Measurements from ENCODE around the gene SUMO2. TPM values are rescaled to one million over a fixed set of nuclear protein-coding genes. Genes with fewer than 3 reads are reported as not detected.

The SUMO2 gene
- total and polyA plus RNA-seq, 2 experiments from 2014 or later = 139 to 890 TPM

GRCh38 chr17:75142236-75142971 lies 40.4 kb downstream of the SUMO2 start (continued):
- TF ChIP-seq ZNF462 (CRISPR knock-in tag; IDR thresholded peaks at IDR 0.05) (no peak), ZNF114 (CRISPR knock-in tag; IDR thresholded peaks at IDR 0.05) (no peak), NANOG (IDR thresholded peaks at IDR 0.05; ENCODE audit: borderline replicate concordance) (no peak), STAT1 (IDR thresholded peaks at IDR 0.05; ENCODE audit: unreplicated experiment) (no peak), CTCF (conservative IDR thresholded peaks at IDR 0.05; ENCODE audit: low read depth in 2 of 2) (no peak), CREB1 (CRISPR knock-in tag; IDR thresholded peaks at IDR 0.05; ENCODE audit: low read depth) (no peak), ZNF331 (CRISPR knock-in tag; IDR thresholded peaks at IDR 0.05; ENCODE audit: low read depth) (no peak)
- TF ChIP-seq, protein P1, sequence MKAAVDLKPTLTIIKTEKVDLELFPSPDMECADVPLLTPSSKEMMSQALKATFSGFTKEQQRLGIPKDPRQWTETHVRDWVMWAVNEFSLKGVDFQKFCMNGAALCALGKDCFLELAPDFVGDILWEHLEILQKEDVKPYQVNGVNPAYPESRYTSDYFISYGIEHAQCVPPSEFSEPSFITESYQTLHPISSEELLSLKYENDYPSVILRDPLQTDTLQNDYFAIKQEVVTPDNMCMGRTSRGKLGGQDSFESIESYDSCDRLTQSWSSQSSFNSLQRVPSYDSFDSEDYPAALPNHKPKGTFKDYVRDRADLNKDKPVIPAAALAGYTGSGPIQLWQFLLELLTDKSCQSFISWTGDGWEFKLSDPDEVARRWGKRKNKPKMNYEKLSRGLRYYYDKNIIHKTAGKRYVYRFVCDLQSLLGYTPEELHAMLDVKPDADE (IDR thresholded peaks at IDR 0.05) = no peak
- TF ChIP-seq, protein P2, sequence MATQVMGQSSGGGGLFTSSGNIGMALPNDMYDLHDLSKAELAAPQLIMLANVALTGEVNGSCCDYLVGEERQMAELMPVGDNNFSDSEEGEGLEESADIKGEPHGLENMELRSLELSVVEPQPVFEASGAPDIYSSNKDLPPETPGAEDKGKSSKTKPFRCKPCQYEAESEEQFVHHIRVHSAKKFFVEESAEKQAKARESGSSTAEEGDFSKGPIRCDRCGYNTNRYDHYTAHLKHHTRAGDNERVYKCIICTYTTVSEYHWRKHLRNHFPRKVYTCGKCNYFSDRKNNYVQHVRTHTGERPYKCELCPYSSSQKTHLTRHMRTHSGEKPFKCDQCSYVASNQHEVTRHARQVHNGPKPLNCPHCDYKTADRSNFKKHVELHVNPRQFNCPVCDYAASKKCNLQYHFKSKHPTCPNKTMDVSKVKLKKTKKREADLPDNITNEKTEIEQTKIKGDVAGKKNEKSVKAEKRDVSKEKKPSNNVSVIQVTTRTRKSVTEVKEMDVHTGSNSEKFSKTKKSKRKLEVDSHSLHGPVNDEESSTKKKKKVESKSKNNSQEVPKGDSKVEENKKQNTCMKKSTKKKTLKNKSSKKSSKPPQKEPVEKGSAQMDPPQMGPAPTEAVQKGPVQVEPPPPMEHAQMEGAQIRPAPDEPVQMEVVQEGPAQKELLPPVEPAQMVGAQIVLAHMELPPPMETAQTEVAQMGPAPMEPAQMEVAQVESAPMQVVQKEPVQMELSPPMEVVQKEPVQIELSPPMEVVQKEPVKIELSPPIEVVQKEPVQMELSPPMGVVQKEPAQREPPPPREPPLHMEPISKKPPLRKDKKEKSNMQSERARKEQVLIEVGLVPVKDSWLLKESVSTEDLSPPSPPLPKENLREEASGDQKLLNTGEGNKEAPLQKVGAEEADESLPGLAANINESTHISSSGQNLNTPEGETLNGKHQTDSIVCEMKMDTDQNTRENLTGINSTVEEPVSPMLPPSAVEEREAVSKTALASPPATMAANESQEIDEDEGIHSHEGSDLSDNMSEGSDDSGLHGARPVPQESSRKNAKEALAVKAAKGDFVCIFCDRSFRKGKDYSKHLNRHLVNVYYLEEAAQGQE (IDR thresholded peaks at IDR 0.05; ENCODE audit: unreplicated experiment) = no peak

All from GM23338 (cell line).